Lower leg skin (tissue), 3 donors: Measurements from ENCODE around the gene PTPRN2.

ENCODE experiments used
- CTCF ChIP-seq, 3 donors: fragments of 450-650 bp; IDR thresholded peaks; one replicate each; pipeline ENCODE4 v1.5.1; 2016; ENCODE audit warnings: antibody characterized with exemption in 3 of 3, mild to moderate bottlenecking in 3 of 3, moderate library complexity in 2 of 3
- POLR2A ChIP-seq, 2 donors: fragments of 450-650 bp; IDR thresholded peaks; one replicate each; pipeline ENCODE4 v1.6.1; 2016 to 2017; ENCODE audit warnings: antibody characterized with exemption in 2 of 2, mild to moderate bottlenecking in 1 of 2, moderate library complexity in 1 of 2

DNA sequence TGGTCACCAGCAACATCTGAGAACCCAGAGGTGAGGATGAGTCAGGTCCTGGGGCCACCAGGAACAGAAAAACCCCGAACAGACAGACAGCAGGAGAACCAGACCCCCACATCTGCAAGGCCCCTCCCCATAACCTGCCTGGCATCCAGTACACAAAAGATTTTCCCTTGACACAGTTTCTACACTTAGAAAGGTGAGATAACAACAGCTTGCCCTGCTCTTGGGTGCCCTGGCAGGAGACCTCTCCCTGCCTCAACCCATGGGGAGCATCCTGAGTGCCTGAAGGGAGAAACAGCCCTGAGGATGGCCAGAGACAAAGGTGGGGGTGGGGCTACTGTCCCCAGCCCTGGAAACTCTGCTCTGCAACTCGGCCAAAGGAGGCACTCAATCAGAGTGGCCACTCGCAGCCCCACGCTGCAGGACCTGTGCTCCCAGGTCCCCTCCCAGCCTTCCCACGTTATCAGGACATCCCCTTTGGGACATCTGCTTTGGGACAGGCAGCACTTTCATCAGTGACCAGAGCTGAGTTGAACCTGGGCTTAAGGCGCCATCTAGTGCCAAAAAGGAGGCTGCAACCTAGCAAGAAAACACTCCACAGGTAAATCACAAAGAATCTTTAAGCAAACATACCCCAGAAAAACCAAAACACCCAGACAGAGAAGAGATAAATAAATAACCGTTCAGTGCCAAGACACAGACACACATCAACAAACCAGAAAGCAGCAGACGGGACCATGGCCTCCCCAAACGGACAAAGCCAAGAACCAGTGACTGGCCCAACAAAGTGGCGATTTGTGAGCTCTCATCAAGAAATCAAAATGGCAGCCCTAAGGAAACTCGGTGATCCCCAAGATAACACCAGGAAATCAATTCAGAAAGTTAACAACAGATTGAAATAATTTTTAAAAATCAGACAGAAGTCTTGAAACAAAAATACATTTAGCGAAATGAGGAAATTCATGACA lies 233.7 kb downstream of the PTPRN2 start:
- TF ChIP-seq CTCF (IDR thresholded peaks at IDR 0.05) = no peak
- no peak for TF ChIP-seq POLR2A (IDR thresholded peaks at IDR 0.05)
